A549 (cell line): ENCODE results near the gene LY86. TPM values are rescaled to one million over a fixed set of nuclear protein-coding genes. Genes with fewer than 3 reads are reported as not detected.

Experiments
- ATAC-seq, 2 experiments: fragments of 200-7000 bp in 1 of 2; fragments of >200 bp in 1 of 2; cut with Nextera tagmentation in 1 of 2; cut with Tn5 transposase in 1 of 2; 3 replicates each; pipeline versions ENCODE4 v1.8.0 to v1.9.1; 2018 to 2020; ENCODE audit warnings: mild to moderate bottlenecking in 1 of 2, moderate library complexity in 1 of 2
- CTCF ChIA-PET: fragments of 300-600 bp; sonication (Branson Sonifier 250); formaldehyde crosslinking; extraction: SDS; loops from one replicate; lab custom pipeline; 2021; ENCODE audit warnings: antibody characterized with exemption, inconsistent platforms; lab: Yijun Ruan, JAX
- POLR2A ChIA-PET: fragments of 350-600 bp; formaldehyde crosslinking; extraction: SDS; loops from one replicate; lab custom pipeline; 2021; ENCODE audit warnings: antibody characterized with exemption, inconsistent platforms; lab: Yijun Ruan, JAX
- DNase-seq, 2 experiments: peaks; one replicate each; pipeline versions ENCODE4 v3.0.0 to v3.0.0-alpha.2; 2011 to 2016; ENCODE audit warnings: low read depth in 1 of 2, low spot score in 1 of 2
- FAIRE-seq: peaks from 2 replicates; lab custom pipeline; 2011; peaks lifted over from hg19 to GRCh38; lab: Jason Lieb, UNC
- H3K27ac ChIP-seq, 2 experiments: fragments of >200 bp; sonication (Bioruptor Twin); formaldehyde crosslinking; 3 replicates each; pipeline ENCODE4 v1.5.1; 2016 to 2017
- H3K4me1 ChIP-seq: fragments of >200 bp; sonication (Bioruptor Twin); formaldehyde crosslinking; 3 replicates; pipeline ENCODE4 v1.6.1; 2016
- H3K4me2 ChIP-seq: fragments of >200 bp; sonication (Bioruptor Twin); formaldehyde crosslinking; 3 replicates; pipeline ENCODE4 v1.6.1; 2016
- H3K4me3 ChIP-seq: fragments of >200 bp; sonication (Bioruptor Twin); formaldehyde crosslinking; 3 replicates; pipeline ENCODE4 v1.5.1; 2016
- H3K9me3 ChIP-seq: fragments of >200 bp; sonication (Bioruptor Twin); formaldehyde crosslinking; 3 replicates; pipeline ENCODE4 v1.6.1; 2016
- BHLHE40 ChIP-seq: IDR thresholded peaks from 2 replicates; pipeline ENCODE4 v1.6.1; 2012; ENCODE audit warnings: low read depth, low read length, inconsistent platforms
- CBX8 ChIP-seq: fragments of 200-600 bp; sonication (generic); IDR thresholded peaks from 2 replicates; pipeline ENCODE4 v1.6.1; 2016
- EP300 ChIP-seq, 2 experiments: fragments of >200 bp; sonication (Bioruptor Twin); formaldehyde crosslinking; IDR thresholded peaks; 2 replicates in 1 of 2; 3 replicates in 1 of 2; pipeline ENCODE4 v1.6.1; 2016 to 2017
- HEYL ChIP-seq: fragments of 250-450 bp; sonication (Bioruptor Pico); IDR thresholded peaks from 2 replicates; pipeline ENCODE4 v1.8.0; 2021; ENCODE audit warnings: mild to moderate bottlenecking, moderate library complexity
- JUN ChIP-seq, 2 experiments: fragments of >200 bp; sonication (Bioruptor Twin); formaldehyde crosslinking; IDR thresholded peaks; 2 replicates in 1 of 2; 3 replicates in 1 of 2; pipeline ENCODE4 v1.6.1; 2016 to 2017
- JUNB ChIP-seq: fragments of >200 bp; sonication (Bioruptor Twin); formaldehyde crosslinking; IDR thresholded peaks from 2 replicates; pipeline ENCODE4 v1.6.1; 2016
- RCOR1 ChIP-seq: fragments of 150-350 bp; IDR thresholded peaks from 2 replicates; pipeline ENCODE4 v1.6.1; 2014; ENCODE audit warnings: antibody characterized with exemption, low read length, low read depth
- RFX5 ChIP-seq: fragments of 450-650 bp; IDR thresholded peaks from 2 replicates; pipeline ENCODE4 v1.7.1; 2014; ENCODE audit warnings: antibody characterized with exemption, mild to moderate bottlenecking, moderate library complexity
- RNF2 ChIP-seq: fragments of 200-600 bp; sonication (generic); IDR thresholded peaks from 2 replicates; pipeline ENCODE4 v1.6.1; 2016; ENCODE audit warnings: low read depth, mild to moderate bottlenecking, antibody characterized with exemption, moderate library complexity, borderline replicate concordance
- SREBF2 ChIP-seq: fragments of 450-650 bp; IDR thresholded peaks from 2 replicates; pipeline ENCODE4 v1.6.1; 2014; ENCODE audit warnings: mild to moderate bottlenecking, moderate library complexity
- TP53 ChIP-seq: fragments of 250-450 bp; sonication (Bioruptor Pico); IDR thresholded peaks from 2 replicates; pipeline ENCODE4 v1.5.0; 2021; ENCODE audit warnings: mild to moderate bottlenecking, moderate library complexity
- ZC3H11A ChIP-seq: fragments of 450-650 bp; IDR thresholded peaks from 2 replicates; pipeline ENCODE4 v1.6.1; 2014; ENCODE audit warnings: antibody characterized with exemption, mild to moderate bottlenecking
- WGBS: methylation state at CpG from one replicate; pipeline ENCODE4 v1.1.6; 2017; ENCODE audit errors: missing lambda C conversion rate; 5-methylcytosine and 5-hydroxymethylcytosine counted together
- polyA plus RNA-seq, 4 experiments: library from polyadenylated mRNA; depleted of rRNA in 3 of 4; stranded (reverse); fragments of >200 nt; fragmentation: RNase III in 1 of 4; extraction: RNeasy Plus Mini Kit Qiagen cat#74134 plus additional on column Dnase treatment in 1 of 4; gene quantifications; 2 replicates in 3 of 4; 3 replicates in 1 of 4; pipeline ENCODE4 v1.2.3, GENCODE V29; 2011 to 2017
- TF ChIP-seq, protein P1 (sequence below): fragments of 150-350 bp; IDR thresholded peaks from 2 replicates; pipeline ENCODE4 v1.6.1; 2014; ENCODE audit warnings: low read depth, mild to moderate bottlenecking, low read length
- TF ChIP-seq, protein P2 (sequence below): fragments of 200-600 bp; sonication (generic); IDR thresholded peaks from 2 replicates; pipeline ENCODE4 v1.6.1; 2016; ENCODE audit warnings: antibody characterized with exemption, mild to moderate bottlenecking, moderate library complexity
- TF ChIP-seq, protein P3 (sequence below): fragments of >200 bp; sonication (Bioruptor Twin); formaldehyde crosslinking; IDR thresholded peaks from 2 replicates; pipeline ENCODE4 v1.6.1; 2016
- TF ChIP-seq, protein P4 (sequence below): IDR thresholded peaks from 2 replicates; pipeline ENCODE4 v1.6.1; 2012; ENCODE audit warnings: low read depth, borderline replicate concordance
- TF ChIP-seq, protein P5 (sequence below): IDR thresholded peaks from 2 replicates; pipeline ENCODE4 v1.6.1; 2012

LY86 gene
- polyA plus RNA-seq, 2 of the 4 experiments (the other 2 are of a cell fraction), result not detected

DNA sequence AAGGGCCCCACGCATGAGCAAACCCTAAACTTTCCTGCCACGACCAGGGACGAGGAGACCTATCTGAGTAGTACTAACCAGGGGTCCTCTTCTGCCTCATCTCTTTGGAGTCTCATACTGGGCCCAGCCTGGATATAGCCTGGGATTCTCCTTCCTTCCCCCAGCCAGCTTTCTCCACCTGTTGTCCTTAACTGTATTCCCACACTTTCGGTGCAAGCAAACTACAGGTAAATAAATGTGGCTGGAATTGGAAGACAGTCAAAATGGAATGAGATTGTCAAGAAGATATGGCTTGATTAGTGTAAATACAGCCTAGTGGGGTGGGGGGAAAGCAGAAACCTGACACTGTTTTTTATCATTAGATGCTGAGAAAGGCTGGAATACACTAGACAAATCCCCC is 23.5 kb upstream of the LY86 start:
- Histone ChIP-seq H3K27ac (no peak overlapping the region), H3K4me3 (no peak overlapping the region), H3K4me2 (no peak overlapping the region), H3K4me1 (no peaks in the 10 kb centered on the region), H3K9me3 (no peaks in the 10 kb centered on the region)
- DNase-seq (no peak), FAIRE-seq (no peak), ATAC-seq (no peak)
- CTCF ChIA-PET, result no interaction called here
- POLR2A ChIA-PET, result no interaction called here
- WGBS, result 10% methylated on average over 3 of the region's 4 CpGs
- TF ChIP-seq RNF2 (no peak), ZC3H11A (no peak), TP53 (CRISPR knock-in tag) (no peak), BHLHE40 (no peak), RFX5 (no peak), CBX8 (no peak), JUN (IDR thresholded peaks at IDR 0.05) (no peak)
- TF ChIP-seq, protein P1, sequence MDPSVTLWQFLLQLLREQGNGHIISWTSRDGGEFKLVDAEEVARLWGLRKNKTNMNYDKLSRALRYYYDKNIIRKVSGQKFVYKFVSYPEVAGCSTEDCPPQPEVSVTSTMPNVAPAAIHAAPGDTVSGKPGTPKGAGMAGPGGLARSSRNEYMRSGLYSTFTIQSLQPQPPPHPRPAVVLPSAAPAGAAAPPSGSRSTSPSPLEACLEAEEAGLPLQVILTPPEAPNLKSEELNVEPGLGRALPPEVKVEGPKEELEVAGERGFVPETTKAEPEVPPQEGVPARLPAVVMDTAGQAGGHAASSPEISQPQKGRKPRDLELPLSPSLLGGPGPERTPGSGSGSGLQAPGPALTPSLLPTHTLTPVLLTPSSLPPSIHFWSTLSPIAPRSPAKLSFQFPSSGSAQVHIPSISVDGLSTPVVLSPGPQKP, result no peak
- TF ChIP-seq, protein P2, sequence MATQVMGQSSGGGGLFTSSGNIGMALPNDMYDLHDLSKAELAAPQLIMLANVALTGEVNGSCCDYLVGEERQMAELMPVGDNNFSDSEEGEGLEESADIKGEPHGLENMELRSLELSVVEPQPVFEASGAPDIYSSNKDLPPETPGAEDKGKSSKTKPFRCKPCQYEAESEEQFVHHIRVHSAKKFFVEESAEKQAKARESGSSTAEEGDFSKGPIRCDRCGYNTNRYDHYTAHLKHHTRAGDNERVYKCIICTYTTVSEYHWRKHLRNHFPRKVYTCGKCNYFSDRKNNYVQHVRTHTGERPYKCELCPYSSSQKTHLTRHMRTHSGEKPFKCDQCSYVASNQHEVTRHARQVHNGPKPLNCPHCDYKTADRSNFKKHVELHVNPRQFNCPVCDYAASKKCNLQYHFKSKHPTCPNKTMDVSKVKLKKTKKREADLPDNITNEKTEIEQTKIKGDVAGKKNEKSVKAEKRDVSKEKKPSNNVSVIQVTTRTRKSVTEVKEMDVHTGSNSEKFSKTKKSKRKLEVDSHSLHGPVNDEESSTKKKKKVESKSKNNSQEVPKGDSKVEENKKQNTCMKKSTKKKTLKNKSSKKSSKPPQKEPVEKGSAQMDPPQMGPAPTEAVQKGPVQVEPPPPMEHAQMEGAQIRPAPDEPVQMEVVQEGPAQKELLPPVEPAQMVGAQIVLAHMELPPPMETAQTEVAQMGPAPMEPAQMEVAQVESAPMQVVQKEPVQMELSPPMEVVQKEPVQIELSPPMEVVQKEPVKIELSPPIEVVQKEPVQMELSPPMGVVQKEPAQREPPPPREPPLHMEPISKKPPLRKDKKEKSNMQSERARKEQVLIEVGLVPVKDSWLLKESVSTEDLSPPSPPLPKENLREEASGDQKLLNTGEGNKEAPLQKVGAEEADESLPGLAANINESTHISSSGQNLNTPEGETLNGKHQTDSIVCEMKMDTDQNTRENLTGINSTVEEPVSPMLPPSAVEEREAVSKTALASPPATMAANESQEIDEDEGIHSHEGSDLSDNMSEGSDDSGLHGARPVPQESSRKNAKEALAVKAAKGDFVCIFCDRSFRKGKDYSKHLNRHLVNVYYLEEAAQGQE, result no peak
- TF ChIP-seq, protein P3, sequence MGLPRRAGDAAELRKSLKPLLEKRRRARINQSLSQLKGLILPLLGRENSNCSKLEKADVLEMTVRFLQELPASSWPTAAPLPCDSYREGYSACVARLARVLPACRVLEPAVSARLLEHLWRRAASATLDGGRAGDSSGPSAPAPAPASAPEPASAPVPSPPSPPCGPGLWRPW, result no peak
- TF ChIP-seq, protein P4, sequence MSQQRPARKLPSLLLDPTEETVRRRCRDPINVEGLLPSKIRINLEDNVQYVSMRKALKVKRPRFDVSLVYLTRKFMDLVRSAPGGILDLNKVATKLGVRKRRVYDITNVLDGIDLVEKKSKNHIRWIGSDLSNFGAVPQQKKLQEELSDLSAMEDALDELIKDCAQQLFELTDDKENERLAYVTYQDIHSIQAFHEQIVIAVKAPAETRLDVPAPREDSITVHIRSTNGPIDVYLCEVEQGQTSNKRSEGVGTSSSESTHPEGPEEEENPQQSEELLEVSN, result no peak

DNA sequence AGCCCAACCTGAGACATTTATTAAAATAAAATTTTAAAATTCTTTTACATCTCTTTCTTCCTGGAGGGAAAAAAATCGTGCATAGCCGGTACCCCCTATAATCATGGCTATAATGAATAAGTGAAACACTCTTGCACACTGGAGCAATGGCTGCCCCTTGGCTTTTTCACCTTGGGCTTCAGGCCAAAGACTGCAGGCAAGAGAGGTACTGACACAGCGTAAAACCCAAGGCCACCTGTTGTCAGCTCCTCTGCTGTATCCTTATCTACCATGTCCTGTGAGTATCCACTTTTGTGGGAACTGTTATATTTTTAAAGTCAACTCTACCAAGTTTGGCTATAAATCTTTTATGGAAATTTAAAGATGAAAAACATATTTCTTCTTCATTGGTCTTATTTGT is 23.0 kb upstream of the LY86 start:
- TF ChIP-seq, protein P2, result no peak
- TF ChIP-seq RCOR1, result no peak
- TF ChIP-seq, protein P5, sequence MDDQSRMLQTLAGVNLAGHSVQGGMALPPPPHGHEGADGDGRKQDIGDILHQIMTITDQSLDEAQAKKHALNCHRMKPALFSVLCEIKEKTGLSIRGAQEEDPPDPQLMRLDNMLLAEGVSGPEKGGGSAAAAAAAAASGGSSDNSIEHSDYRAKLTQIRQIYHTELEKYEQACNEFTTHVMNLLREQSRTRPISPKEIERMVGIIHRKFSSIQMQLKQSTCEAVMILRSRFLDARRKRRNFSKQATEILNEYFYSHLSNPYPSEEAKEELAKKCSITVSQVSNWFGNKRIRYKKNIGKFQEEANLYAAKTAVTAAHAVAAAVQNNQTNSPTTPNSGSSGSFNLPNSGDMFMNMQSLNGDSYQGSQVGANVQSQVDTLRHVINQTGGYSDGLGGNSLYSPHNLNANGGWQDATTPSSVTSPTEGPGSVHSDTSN, result no peak
- no peak for TF ChIP-seq HEYL (CRISPR knock-in tag)
- TF ChIP-seq JUNB, result no peak
- TF ChIP-seq EP300 (IDR thresholded peaks at IDR 0.05), result no peak
- TF ChIP-seq SREBF2, result no peak
- no peak overlapping the region for H3K4me2 ChIP-seq
- no peak overlapping the region for H3K4me3 ChIP-seq
- ATAC-seq (no peak), DNase-seq (no peak), FAIRE-seq (no peak)
- 28% methylated on average over 3 of the region's 3 CpGs for WGBS
- ChIA-PET CTCF (no interaction called here), POLR2A (no interaction called here)
- H3K4me1 ChIP-seq, result no peaks in the 10 kb centered on the region
- H3K27ac ChIP-seq, result no peak overlapping the region
- H3K9me3 ChIP-seq, result no peaks in the 10 kb centered on the region
